HG03095 (cell line): ENCODE results near the gene CHD1.
"Not testable (repeated sequence)": the region's sequence is repeated elsewhere in the genome, so short reads cannot be mapped to it uniquely, and the experiment has no call there.

Experiments
- ATAC-seq: cut with Tn5 transposase; IDR thresholded peaks from one replicate; pipeline ENCODE4 v1.9.1; 2021; ENCODE audit warnings: moderate library complexity; ENCODE audit not compliant: unreplicated experiment

Gene CHD1

DNA sequence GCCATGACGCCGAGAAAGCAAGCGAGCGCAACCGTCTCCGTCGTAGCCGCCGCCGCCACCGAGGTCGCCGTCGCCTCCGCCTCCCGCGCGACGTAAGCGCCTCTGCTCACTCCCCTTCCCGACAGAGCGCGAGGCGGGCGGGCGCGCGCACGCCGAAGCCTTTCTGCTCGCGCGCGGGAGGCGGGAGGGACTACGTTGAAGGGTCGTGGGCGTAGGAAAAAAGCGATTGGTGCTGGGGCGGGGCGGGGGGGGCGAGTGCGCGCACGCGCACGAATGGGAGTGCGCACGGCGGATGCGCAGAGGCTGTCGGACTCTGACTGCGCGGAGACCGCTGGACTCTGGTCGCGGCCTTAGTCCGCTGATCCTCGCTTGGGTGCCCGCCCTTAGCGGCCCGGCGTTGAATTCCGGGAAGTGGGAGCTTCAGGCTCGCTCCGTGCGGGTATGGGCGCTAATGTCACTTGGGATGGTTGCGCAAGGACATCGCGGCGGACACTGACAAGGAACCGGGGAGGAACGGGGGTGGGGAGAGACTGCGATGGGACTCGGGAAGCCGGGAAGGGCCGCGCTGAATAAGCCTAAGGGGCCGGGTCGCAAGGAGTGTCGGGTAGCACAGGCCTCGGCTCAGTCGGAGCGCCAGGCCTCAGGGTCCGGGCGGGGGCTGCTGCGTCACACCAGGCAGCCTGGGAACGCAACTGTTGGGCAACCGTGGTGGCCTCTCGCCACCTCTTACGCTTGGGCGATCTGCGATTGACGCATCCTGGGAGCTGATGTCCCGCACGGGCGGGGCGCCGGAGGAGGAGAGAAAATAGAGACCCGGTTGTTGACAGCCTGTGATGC lies at the start of gene CHD1:
TSS of gene CHD1 (minus strand) at position 135 of the 837 bp plus-strand sequence. CDS start 2,621 bp downstream, outside the sequence.
- peak; percentile 54 for ATAC-seq

DNA sequence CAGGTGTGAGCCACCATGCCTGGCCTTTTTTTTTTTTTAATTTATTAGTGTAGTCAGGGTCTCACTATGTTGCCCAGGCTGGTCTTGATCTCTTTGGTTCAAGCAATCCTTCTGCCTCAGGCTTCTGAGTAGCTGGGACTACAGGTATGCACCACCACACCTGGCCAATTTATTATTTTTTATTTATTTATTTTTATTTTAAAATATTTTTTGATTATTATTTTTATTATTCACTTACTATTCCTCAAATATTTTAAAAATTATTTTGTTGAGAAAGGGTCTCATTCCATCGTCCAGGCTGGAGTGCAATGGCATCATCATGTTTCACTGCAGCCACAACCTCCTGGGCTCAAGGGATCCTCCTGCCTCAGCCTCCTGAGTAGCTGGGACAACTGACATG lies 49.7 kb upstream of the CHD1 start:
- ATAC-seq: no peak

DNA sequence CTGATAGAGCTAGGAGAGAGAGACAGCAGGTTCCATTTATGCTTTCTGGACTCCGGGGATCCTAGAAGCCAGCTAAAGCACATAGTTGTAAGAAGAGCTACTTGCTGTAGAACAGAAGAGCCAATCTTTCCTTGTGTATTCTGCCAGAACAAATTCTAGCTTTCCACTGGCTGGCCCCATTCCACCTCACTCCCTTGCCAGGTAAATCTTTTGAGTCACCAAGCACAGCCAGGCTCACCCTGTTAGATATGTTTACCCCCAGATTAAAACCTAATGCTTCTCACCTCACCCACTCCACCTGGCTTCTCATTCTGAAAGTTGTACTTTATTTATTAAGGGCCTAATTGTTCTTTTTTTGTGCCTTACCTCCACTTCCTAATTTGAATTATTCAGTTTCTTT lies 48.9 kb upstream of the CHD1 start:
- ATAC-seq: no peak

DNA sequence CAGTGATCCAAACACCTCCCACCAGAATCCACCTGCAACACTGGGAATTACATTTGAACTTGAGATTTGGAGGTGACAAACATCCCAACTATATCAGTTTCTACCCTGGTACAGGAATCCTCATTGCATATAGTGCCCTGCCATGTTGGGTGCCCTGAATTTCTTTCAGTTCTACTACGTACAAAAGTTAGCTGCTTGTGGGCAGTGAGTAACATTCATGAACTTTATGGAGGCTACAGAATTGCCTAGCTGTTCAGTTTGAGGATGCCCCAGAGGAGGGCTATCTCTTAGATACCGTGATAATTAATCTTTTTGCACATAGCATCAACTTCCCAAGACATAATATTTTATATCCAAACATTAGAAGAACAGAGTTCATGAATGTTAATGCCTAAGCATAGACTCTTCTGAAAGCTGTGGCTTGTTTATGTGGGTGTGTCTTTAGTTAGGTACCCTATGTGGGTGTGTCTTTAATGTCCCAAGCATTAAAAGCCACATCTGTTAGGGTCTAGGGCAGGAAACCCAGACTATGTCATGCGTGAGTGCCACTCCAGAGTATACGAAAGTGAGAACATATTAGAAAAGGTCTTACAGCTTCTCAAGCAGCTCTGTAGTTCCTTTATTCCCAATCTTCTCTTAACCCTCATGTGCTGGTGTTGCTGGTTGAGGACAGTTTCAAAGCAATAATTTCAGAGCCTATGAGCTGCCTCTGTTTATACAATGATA lies 47.0 kb upstream of the CHD1 start:
- peak; percentile 78 for ATAC-seq

- ATAC-seq: no peak
Observed at GRCh38 chr5:98975223-98975622, 46.4 kb upstream of the CHD1 start.

GRCh38 chr5:98969400-98969799 lies 40.6 kb upstream of the CHD1 start:
- no peak for ATAC-seq

GRCh38 chr5:98968056-98968564 lies 39.3 kb upstream of the CHD1 start:
- ATAC-seq: no peak

DNA sequence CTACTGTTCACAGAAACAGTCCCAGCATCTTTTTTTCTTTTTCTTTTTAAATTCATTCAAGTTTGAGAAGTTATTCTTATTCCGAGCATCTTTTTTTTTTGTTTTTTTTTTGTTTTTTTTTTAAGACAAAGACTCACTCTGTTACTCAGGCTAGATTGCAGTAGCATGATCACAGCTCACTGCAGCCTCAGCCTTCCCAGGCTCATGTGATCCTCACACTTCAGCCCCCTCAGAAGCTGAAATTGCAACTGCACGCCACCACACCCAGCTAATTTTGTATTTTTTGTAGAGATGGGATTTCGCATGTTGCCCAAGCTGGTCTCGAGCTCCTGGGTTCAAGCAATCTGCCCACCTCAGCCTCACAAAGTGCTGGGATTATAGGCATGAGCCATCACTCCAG lies 36.4 kb upstream of the CHD1 start:
- ATAC-seq: no peak

GRCh38 chr5:98964621-98965020 lies 35.8 kb upstream of the CHD1 start:
- ATAC-seq: no peak

GRCh38 chr5:98963019-98963418 lies 34.2 kb upstream of the CHD1 start:
- no peak for ATAC-seq

- ATAC-seq: no peak
Observed at GRCh38 chr5:98962587-98962986, 33.8 kb upstream of the CHD1 start.

GRCh38 chr5:98961665-98962344 lies 33.0 kb upstream of the CHD1 start:
- no peak for ATAC-seq

DNA sequence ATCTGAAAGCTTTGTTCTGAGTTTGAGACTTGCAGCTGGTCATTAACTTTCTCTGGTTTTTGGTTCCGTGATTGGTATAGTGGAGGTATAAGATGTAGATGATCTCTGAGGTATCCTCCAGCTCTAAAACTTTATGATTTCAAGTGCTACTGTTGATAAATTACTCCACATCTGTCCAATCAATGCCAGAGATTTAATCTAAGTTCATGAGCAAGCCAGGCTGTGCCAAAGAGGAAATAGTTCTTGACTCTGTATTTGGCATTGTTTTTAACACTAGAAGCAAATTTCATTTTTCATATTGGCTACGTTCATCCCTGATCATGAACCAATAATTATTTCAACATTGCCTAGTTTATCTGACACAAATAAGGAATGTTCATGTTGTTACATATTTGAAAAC lies 28.5 kb upstream of the CHD1 start:
- no peak for ATAC-seq

- ATAC-seq: not testable (repeated sequence)
Observed at GRCh38 chr5:98955888-98956287, 27.1 kb upstream of the CHD1 start.

- not testable (repeated sequence) for ATAC-seq
Observed at GRCh38 chr5:98955471-98955870, 26.7 kb upstream of the CHD1 start.

- ATAC-seq: no peak
Observed at GRCh38 chr5:98954392-98955028, 25.7 kb upstream of the CHD1 start.

- ATAC-seq: no peak
Observed at GRCh38 chr5:98942847-98943246, 14.0 kb upstream of the CHD1 start.

- no peak for ATAC-seq
Observed at GRCh38 chr5:98941131-98941883, 12.5 kb upstream of the CHD1 start.

DNA sequence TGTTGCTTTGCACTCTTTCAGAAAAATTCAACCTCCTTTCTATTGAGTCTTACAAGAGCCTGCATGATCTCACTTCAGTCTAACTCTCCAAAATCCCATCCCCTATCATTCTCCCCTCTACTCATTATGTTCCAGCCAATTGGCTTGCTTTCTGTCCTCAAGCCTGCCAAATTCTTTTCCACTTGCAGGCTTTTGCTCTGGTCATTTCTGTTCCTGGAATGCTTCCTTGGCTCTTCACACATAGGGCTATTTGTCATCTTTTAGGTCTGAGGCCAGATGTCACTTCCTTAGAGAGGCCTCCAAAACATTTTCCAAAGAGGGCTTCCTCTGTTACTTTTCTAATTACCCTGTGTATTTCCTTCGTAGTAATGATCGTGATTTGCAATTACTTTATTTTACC lies 11.8 kb upstream of the CHD1 start:
- ATAC-seq: no peak

GRCh38 chr5:98938464-98938863 lies 9.7 kb upstream of the CHD1 start:
- no peak for ATAC-seq
